ENCODE results near the gene SSBP2. TPM values are rescaled to one million over a fixed set of nuclear protein-coding genes. Genes with fewer than 3 reads are reported as not detected.

Gene SSBP2
- total RNA-seq, 2 experiments from 2014 or later: 11.7 to 12.9 TPM

DNA sequence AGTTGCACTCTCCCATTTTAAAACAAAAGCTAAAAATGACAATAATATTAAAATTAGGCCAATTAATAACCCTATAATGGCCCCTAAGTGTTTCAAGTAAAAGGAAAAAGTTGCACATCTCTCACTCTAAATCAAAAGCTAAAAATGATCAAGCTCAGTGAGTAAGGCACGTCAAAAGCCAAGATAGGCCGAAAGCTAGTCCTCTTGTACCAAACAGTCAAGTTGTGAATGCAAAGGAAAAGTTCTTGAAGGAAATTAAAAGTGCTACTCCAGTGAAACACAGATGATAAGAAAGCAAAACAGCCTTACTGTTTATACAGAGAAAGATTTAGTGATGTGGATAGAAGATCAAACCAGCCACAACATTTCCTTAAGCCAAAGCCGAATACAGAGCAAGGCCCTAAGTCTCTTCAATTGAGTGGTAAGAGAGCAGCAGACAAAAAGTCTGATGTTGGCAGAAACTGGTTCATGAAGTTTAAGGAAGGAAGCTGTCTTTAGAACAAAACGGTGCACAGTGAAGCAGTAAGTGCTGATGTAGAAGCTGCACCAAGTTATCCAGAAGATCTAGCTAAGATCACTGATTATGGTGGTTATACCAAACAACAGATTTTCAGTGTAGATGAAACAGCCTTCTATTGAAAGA lies 212.9 kb downstream of the SSBP2 start:
- TF ChIP-seq, protein P1, sequence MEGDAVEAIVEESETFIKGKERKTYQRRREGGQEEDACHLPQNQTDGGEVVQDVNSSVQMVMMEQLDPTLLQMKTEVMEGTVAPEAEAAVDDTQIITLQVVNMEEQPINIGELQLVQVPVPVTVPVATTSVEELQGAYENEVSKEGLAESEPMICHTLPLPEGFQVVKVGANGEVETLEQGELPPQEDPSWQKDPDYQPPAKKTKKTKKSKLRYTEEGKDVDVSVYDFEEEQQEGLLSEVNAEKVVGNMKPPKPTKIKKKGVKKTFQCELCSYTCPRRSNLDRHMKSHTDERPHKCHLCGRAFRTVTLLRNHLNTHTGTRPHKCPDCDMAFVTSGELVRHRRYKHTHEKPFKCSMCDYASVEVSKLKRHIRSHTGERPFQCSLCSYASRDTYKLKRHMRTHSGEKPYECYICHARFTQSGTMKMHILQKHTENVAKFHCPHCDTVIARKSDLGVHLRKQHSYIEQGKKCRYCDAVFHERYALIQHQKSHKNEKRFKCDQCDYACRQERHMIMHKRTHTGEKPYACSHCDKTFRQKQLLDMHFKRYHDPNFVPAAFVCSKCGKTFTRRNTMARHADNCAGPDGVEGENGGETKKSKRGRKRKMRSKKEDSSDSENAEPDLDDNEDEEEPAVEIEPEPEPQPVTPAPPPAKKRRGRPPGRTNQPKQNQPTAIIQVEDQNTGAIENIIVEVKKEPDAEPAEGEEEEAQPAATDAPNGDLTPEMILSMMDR (IDR thresholded peaks at IDR 0.05): no peak
- ATAC-seq (no peak), DNase-seq (no peak)
- H3K9me3 Mint-ChIP-seq: peaks cover 4% of the 10 kb centered on the region
- ChIA-PET POLR2A (interaction anchor here (1.0 kb wide), 1 partner anchor 14 kb away, joined by 3 read pairs; no protein-coding TSS in a partner anchor), CTCF (interaction anchor here (0.8 to 1.3 kb wide), 3 partner anchors 9 to 19 kb away, joined by 3 read pairs; no protein-coding TSS in a partner anchor)
- H3K4me1 Mint-ChIP-seq (ENCODE audit: low read depth): peaks cover 41% of the 10 kb centered on the region
- H3K36me3 Mint-ChIP-seq (ENCODE audit: low read depth): peaks cover 2% of the 10 kb centered on the region
- intact Hi-C loops (cut with micrococcal nuclease): no loop called here
- no peak overlapping the region for H3K4me3 Mint-ChIP-seq
- no peaks in the 10 kb centered on the region for H3K27me3 Mint-ChIP-seq
- H3K27ac Mint-ChIP-seq: peak overlapping the region; percentile 75

DNA sequence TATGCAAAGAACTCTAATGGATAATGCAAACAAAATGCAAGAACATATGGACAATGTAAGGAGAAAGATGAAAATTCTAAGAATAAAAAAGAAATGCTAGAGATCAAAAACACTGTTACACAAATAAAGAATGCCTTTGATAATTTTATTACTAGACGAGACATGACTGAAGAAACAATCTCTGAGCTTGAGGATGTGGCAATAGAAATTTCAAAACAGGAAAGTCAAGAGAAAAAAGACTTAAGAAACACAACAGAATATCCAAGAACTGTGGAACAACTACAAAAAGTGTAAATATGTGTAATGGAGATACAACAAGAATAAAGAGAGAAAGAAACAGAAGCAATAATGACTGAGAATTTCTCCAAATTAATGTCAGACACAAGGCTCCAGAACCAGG lies 216.5 kb downstream of the SSBP2 start:
- POLR2A ChIA-PET: interaction anchor here (0.6 kb wide), 1 partner anchor 9 kb away, joined by 3 read pairs; no protein-coding TSS in a partner anchor
- no peak overlapping the region for H3K4me3 Mint-ChIP-seq
- intact Hi-C loops (cut with micrococcal nuclease): no loop called here
- no peaks in the 10 kb centered on the region for H3K9me3 Mint-ChIP-seq
- DNase-seq: no peak
- ATAC-seq: no peak
- CTCF ChIA-PET: no interaction called here
- TF ChIP-seq, protein P1 (IDR thresholded peaks at IDR 0.05): no peak
- no peaks in the 10 kb centered on the region for H3K27me3 Mint-ChIP-seq
- no peak overlapping the region for H3K27ac Mint-ChIP-seq
- H3K4me1 Mint-ChIP-seq (ENCODE audit: low read depth): peaks cover 46% of the 10 kb centered on the region
- H3K36me3 Mint-ChIP-seq (ENCODE audit: low read depth): no peaks in the 10 kb centered on the region

DNA sequence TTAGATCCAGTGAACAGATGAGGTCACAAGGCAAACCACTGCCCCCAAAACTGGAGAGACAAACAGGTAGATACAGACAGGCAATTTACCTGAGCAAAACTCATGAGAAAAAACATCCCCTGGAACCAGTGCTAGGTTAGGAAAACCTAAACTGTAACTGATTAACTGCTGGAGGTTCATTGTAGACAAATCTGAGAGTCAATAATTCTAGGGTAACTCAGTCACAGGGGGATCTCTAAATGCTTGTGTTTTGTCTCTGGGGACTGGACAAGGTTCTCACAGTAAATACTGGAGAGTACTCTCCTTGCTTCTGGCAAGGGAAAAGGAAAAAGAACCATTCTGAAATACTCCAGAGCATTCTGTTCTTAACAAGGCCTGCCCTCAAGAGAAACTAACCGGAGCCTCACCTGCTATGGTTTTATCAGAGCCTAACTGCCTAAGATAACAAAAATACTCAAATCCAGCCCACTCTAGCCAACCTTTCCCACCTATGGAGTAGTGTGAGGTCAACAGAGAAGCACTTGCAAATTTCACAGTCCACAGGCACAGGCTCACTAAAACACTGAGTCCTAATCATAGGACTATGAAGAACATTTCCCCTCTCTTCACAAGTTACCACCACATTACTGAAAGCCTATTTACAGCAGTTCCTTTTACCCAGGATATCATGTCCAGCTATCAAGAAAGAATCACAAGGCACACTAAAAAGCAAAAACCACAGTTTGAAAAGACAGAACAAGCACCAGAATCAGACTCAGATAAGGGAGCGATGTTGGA lies 217.1 kb downstream of the SSBP2 start:
- no peaks in the 10 kb centered on the region for H3K9me3 Mint-ChIP-seq
- no peaks in the 10 kb centered on the region for H3K27me3 Mint-ChIP-seq
- H3K4me3 Mint-ChIP-seq: no peak overlapping the region
- ChIA-PET CTCF (no interaction called here), POLR2A (interaction anchor here (0.6 kb wide), 1 partner anchor 8 kb away, joined by 3 read pairs; no protein-coding TSS in a partner anchor)
- no peak for ATAC-seq
- H3K4me1 Mint-ChIP-seq (ENCODE audit: low read depth): peaks cover 42% of the 10 kb centered on the region
- intact Hi-C loops (cut with micrococcal nuclease): no loop called here
- H3K36me3 Mint-ChIP-seq (ENCODE audit: low read depth): no peaks in the 10 kb centered on the region
- TF ChIP-seq, protein P1 (IDR thresholded peaks at IDR 0.05): no peak
- DNase-seq: no peak
- H3K27ac Mint-ChIP-seq: no peak overlapping the region

DNA sequence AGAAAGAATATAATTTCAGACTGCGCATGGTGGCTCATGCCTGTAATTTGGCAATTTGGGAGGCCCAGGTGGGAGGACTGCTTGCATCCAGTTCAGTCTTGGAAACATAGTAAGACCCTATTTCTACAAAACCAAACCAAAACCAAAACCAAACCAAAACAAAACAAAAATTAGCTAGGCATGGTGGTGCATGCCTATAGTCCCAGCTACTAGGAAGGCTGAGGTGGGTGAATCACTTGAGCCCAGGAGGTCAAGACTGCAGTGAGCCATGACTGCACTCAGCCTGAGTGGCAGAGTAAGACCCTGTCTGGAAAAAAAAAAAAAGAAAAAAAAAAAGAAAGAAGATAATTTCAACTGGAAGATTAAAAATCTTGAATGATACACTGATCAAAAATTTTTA lies 220.0 kb downstream of the SSBP2 start:
- ChIA-PET CTCF (no interaction called here), POLR2A (no interaction called here)
- H3K9me3 Mint-ChIP-seq: no peaks in the 10 kb centered on the region
- ATAC-seq: peak; percentile 56
- DNase-seq: no peak
- H3K4me1 Mint-ChIP-seq (ENCODE audit: low read depth): peaks cover 20% of the 10 kb centered on the region
- no peaks in the 10 kb centered on the region for H3K36me3 Mint-ChIP-seq (ENCODE audit: low read depth)
- no peaks in the 10 kb centered on the region for H3K27me3 Mint-ChIP-seq
- intact Hi-C loops (cut with micrococcal nuclease): no loop called here
- TF ChIP-seq, protein P1 (IDR thresholded peaks at IDR 0.05): no peak
- no peak overlapping the region for H3K4me3 Mint-ChIP-seq
- H3K27ac Mint-ChIP-seq: no peak overlapping the region

DNA sequence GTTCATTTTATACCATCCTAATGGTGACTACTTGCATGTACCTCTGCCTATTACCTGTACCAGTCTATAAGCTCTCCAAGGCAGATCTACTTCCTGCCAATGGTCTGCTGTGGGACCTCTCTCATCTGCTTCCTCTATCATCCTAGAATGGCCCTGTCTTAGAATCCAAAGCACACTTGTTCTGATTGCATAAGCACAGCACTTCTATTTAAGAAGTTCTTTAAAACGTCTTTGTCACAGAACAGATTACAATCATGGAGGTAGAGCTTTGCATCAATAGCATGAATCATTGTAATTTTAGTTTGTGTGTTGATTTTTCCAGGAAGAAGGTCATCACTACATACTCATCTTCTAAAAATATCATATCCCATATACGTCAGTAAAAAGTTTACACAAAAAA lies 225.2 kb downstream of the SSBP2 start:
- peak overlapping the region; percentile 50 for H3K27ac Mint-ChIP-seq
- TF ChIP-seq, protein P1 (IDR thresholded peaks at IDR 0.05): no peak

More for the DNA sequence above, 225.2 kb downstream of the SSBP2 start:
- Mint-ChIP-seq H3K36me3 (ENCODE audit: low read depth) (no peaks in the 10 kb centered on the region), H3K9me3 (no peaks in the 10 kb centered on the region), H3K27me3 (no peaks in the 10 kb centered on the region), H3K4me3 (no peak overlapping the region), H3K4me1 (ENCODE audit: low read depth) (peaks cover 5% of the 10 kb centered on the region)
- DNase-seq (no peak), ATAC-seq (peak; percentile 47)
- intact Hi-C loops (cut with micrococcal nuclease): no loop called here
- ChIA-PET POLR2A (interaction anchor here (0.8 kb wide), 1 partner anchor 9 kb away, joined by 3 read pairs; no protein-coding TSS in a partner anchor), CTCF (no interaction called here)
